Endodermal cell (in vitro differentiated cells): ENCODE measurements around the gene GRID1. TPM values are rescaled to one million over a fixed set of nuclear protein-coding genes. Genes with fewer than 3 reads are reported as not detected.
A peak's percentile ranks its signal among the peaks of the same experiment; 100 is the strongest.

Experiments
- DNase-seq: peaks from one replicate; pipeline ENCODE4 v3.0.0-alpha.2; 2017
- H3K27ac ChIP-seq: 2 replicates; pipeline ENCODE4 v1.5.1; 2013; ENCODE audit warnings: mild to moderate bottlenecking, low read depth, low read length, moderate library complexity
- H3K27me3 ChIP-seq: 2 replicates; pipeline ENCODE4 v1.6.1; 2013; ENCODE audit warnings: mild to moderate bottlenecking, low read length, moderate library complexity; ENCODE audit not compliant: insufficient read depth, control insufficient read depth, poor library complexity, severe bottlenecking
- H3K36me3 ChIP-seq: 2 replicates; pipeline ENCODE4 v1.7.0; 2013; ENCODE audit warnings: mild to moderate bottlenecking, low read length, moderate library complexity; ENCODE audit not compliant: control insufficient read depth, insufficient read depth
- H3K4me1 ChIP-seq: one replicate; pipeline ENCODE4 v1.7.0; 2013; ENCODE audit warnings: low read length; ENCODE audit not compliant: control insufficient read depth, insufficient read depth
- H3K4me3 ChIP-seq: 2 replicates; pipeline ENCODE4 v1.5.1; 2013; ENCODE audit warnings: mild to moderate bottlenecking, low read length, moderate library complexity
- H3K9ac ChIP-seq: 2 replicates; pipeline ENCODE4 v1.6.1; 2013; ENCODE audit warnings: mild to moderate bottlenecking, low read length, moderate library complexity; ENCODE audit not compliant: poor library complexity, severe bottlenecking; ENCODE audit errors: extremely low read depth
- H3K9me3 ChIP-seq: 2 replicates; pipeline ENCODE4 v1.6.1; 2013; ENCODE audit warnings: mild to moderate bottlenecking, low read length, moderate library complexity; ENCODE audit not compliant: control insufficient read depth
- H3K27ac Mint-ChIP-seq: 2 replicates; pipeline ENCODE4 v1.8.0; 2020; ENCODE audit warnings: mixed read lengths
- H3K27me3 Mint-ChIP-seq: 2 replicates; pipeline ENCODE4 v1.8.0; 2021; ENCODE audit warnings: mild to moderate bottlenecking, mixed read lengths; ENCODE audit not compliant: insufficient read depth
- H3K36me3 Mint-ChIP-seq: 2 replicates; pipeline ENCODE4 v1.8.0; 2020; ENCODE audit warnings: low read depth, mixed read lengths
- H3K4me1 Mint-ChIP-seq: 2 replicates; pipeline ENCODE4 v1.8.0; 2020; ENCODE audit warnings: mixed read lengths
- H3K4me3 Mint-ChIP-seq: 2 replicates; pipeline ENCODE4 v1.8.0; 2020; ENCODE audit warnings: mild to moderate bottlenecking, moderate library complexity, mixed read lengths
- H3K9me3 Mint-ChIP-seq: 2 replicates; pipeline ENCODE4 v1.8.0; 2020; ENCODE audit warnings: mild to moderate bottlenecking, mixed read lengths
- CTCF ChIP-seq: fragments of 200-600 bp; sonication (generic); conservative IDR thresholded peaks from 2 replicates; pipeline ENCODE4 v1.5.0; 2021; ENCODE audit warnings: antibody characterized with exemption, mild to moderate bottlenecking
- WGBS, 2 experiments: methylation state at CpG; one replicate each; pipeline versions ENCODE4 v1.1.5 to v1.1.7; 2013; ENCODE audit warnings: missing lambda C conversion rate in 2 of 2, mixed read lengths in 1 of 2; ENCODE audit not compliant: insufficient coverage in 1 of 2, insufficient read length in 1 of 2; 5-methylcytosine and 5-hydroxymethylcytosine counted together
- total RNA-seq, 2 donors: library from RNA; stranded (reverse); fragmentation: NEBNext Ultra II Directional in 1 of 2; extraction: Animal tissue kit (Norgen Biotek cat#: 25700) in 1 of 2; gene quantifications; 2 replicates in 1 of 2; 3 replicates in 1 of 2; pipeline ENCODE4 v1.2.1, GENCODE V29; 2021

Gene GRID1
- total RNA-seq, 2 donors from 2014 or later = 0.13 to 0.53 TPM

GRCh38 chr10:85671530-85671929 is 695.1 kb downstream of the GRID1 start:
- no peak for TF ChIP-seq CTCF
- peaks cover 20% of the 10 kb centered on the region for H3K9me3 Mint-ChIP-seq
- H3K27me3 Mint-ChIP-seq = peaks cover 1% of the 10 kb centered on the region

GRCh38 chr10:85668522-85668921 is 698.1 kb downstream of the GRID1 start:
- peaks cover 6% of the 10 kb centered on the region for H3K4me1 ChIP-seq
- H3K36me3 ChIP-seq = no peaks in the 10 kb centered on the region
- H3K9me3 Mint-ChIP-seq = peaks cover 20% of the 10 kb centered on the region
- H3K36me3 Mint-ChIP-seq = no peaks in the 10 kb centered on the region
- H3K27me3 Mint-ChIP-seq = peaks cover 1% of the 10 kb centered on the region
- no peak overlapping the region for H3K4me3 ChIP-seq
- no peak overlapping the region for H3K27ac ChIP-seq
- no peaks in the 10 kb centered on the region for H3K27me3 ChIP-seq
- peak overlapping the region; percentile 69 for H3K27ac Mint-ChIP-seq
- no peak overlapping the region for H3K4me3 Mint-ChIP-seq
- peaks cover 26% of the 10 kb centered on the region for H3K4me1 Mint-ChIP-seq
- no peak for TF ChIP-seq CTCF
- DNase-seq = no peak
- 88 to 96% methylated on average over 1 of the region's 1 CpG for WGBS, 2 experiments
- H3K9ac ChIP-seq = no peak overlapping the region
- H3K9me3 ChIP-seq = peaks cover 20% of the 10 kb centered on the region

More at GRCh38 chr10:85671530-85671929, 695.1 kb downstream of the GRID1 start:
- H3K27me3 ChIP-seq = no peaks in the 10 kb centered on the region
- Mint-ChIP-seq H3K27ac (no peak overlapping the region), H3K36me3 (no peaks in the 10 kb centered on the region), H3K4me3 (no peak overlapping the region), H3K4me1 (peaks cover 23% of the 10 kb centered on the region)
- H3K27ac ChIP-seq = no peak overlapping the region
- no peaks in the 10 kb centered on the region for H3K36me3 ChIP-seq
- peaks cover 6% of the 10 kb centered on the region for H3K4me1 ChIP-seq
- H3K9ac ChIP-seq = no peak overlapping the region
- H3K4me3 ChIP-seq = no peak overlapping the region
- no CpG with 5 or more reads among the region's 1 CpG for WGBS, 2 experiments
- peaks cover 20% of the 10 kb centered on the region for H3K9me3 ChIP-seq
- no peak for DNase-seq

- Histone ChIP-seq H3K36me3 (no peaks in the 10 kb centered on the region), H3K27ac (no peak overlapping the region), H3K4me3 (no peak overlapping the region), H3K9ac (no peak overlapping the region), H3K4me1 (peaks cover 6% of the 10 kb centered on the region), H3K27me3 (no peaks in the 10 kb centered on the region), H3K9me3 (peaks cover 14% of the 10 kb centered on the region)
- Mint-ChIP-seq H3K36me3 (no peaks in the 10 kb centered on the region), H3K27ac (peak overlapping the region; percentile 69), H3K4me1 (peaks cover 26% of the 10 kb centered on the region), H3K4me3 (no peak overlapping the region), H3K9me3 (peaks cover 14% of the 10 kb centered on the region), H3K27me3 (peaks cover 1% of the 10 kb centered on the region)
- DNase-seq = peak; percentile 87
- WGBS, 2 experiments = 27 to 33% methylated on average over 3 to 5 of the region's 5 CpGs
- TF ChIP-seq CTCF = no peak
Observed at GRCh38 chr10:85667638-85668233, 698.9 kb downstream of the GRID1 start.
